Measurements from ENCODE around the gene CFAP92. TPM values are rescaled to one million over a fixed set of nuclear protein-coding genes. Genes with fewer than 3 reads are reported as not detected.

The CFAP92 gene
- polyA plus RNA-seq (ENCODE audit: insufficient read length in 4 of 4), result 1 to 10 TPM in 3 of 4 donors, under 1 TPM in 1; 0.93 to 1.5 (median 1.2) TPM

DNA sequence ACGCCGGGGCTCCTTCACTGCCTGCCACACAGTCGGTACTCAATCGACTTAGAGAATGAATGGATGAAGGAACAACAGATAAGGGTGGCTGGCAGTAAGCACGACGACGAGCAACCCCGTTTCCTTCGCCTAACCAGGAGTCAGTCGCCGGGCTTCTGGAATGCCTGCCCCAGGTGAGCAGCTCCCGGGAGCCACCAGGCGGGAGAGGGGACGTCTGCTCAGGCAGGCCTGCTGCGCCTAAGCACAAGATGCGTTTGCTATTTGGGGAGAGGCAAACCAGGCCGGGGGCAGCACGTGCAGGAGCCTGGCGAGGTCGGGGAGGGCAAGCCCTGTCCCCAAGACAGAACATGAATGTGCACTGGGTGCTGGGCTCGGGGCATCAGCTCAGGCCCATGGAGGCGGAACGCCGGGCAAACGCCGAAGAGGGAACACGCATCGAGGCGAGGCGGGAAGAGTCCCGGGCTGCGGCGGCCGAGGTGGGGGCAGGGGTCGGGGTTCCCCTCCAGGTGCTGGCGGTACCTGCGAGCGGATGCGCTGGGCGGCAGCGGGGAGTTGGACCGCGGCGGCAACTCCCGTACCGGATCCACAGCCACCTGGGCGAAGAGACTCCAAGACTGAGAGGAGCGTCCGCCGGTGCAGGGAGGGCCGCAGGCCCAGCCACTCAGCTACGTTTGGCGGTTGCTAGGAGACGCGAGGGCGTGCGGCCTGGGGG lies at the start of gene CFAP92:
CFAP92 (minus strand) TSS at position 616 of the 712 bp plus-strand sequence. CDS start 772 bp downstream, outside the sequence.
- DNase-seq (ENCODE audit: low read depth in 4 of 4, low spot score in 3 of 4), result peak in 3 of 4 donors; percentile 69 to 74 (median 72)

GRCh38 chr3:129040579-129041300 lies 46.9 kb upstream of the CFAP92 start:
- no peak for DNase-seq (ENCODE audit: low read depth in 4 of 4, low spot score in 3 of 4)

DNA sequence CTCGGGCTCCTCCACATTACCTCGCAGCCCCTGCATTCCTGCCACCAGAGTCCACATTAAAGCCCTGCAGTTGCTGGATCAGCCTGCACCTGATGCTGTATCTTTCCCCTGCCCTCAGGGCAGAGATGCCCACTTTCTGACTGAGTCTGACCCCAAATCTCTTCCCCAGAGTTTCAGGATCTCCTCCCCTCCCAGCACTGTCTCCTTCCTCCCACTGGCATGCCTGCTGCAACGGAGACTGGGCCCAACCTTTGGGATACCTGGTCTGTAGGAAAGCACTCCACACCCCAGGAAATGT lies 46.1 kb upstream of the CFAP92 start:
- no peak for DNase-seq (ENCODE audit: low read depth in 4 of 4, low spot score in 3 of 4)

GRCh38 chr3:129039271-129040038 lies 45.6 kb upstream of the CFAP92 start:
- DNase-seq (ENCODE audit: low read depth in 4 of 4, low spot score in 3 of 4), result no peak

DNA sequence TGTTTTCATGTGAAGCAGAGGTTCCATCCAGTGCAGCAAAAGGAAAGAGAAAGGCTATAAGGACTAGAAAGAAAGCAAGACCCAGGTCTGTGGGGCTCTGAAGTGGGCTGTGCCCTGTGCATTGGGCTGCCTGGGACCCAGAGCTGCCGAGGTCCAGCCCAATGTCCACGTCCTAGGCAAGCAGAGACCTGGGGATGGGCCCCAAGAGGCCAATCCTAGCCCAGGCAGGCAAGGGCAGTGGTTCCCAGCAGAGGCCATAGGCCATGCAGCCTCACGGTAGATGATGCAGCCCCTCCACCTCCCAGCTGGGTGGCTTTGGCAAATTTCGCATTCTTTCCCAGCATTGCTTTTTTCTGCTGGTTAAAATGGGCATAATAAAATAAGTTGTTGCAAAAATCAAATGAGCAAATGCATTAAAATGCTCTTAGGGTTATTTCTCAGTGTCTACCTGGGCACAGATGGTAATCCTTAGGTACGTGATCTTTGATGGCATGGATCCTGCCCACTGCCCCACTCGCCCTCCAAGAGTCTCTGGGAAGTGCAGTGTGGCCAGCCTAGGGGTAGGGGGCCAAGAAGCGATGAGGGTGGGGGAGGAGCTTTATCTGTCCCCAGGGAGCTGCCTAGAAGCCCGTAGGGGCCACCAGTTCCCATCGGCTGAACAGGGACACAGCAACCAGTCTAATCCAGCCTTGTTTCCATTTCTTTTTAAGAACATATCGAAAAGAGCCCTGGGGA lies 44.4 kb upstream of the CFAP92 start:
- no peak for DNase-seq (ENCODE audit: low read depth in 4 of 4, low spot score in 3 of 4)

GRCh38 chr3:129037093-129037419 lies 43.2 kb upstream of the CFAP92 start:
- DNase-seq (ENCODE audit: low read depth in 4 of 4, low spot score in 3 of 4), result no peak

- DNase-seq (ENCODE audit: low read depth in 4 of 4, low spot score in 3 of 4), result no peak
These were observed 42.6 kb upstream of the CFAP92 start for GRCh38 chr3:129036222-129037092.

GRCh38 chr3:129035360-129036221 lies 41.7 kb upstream of the CFAP92 start:
- DNase-seq (ENCODE audit: low read depth in 4 of 4, low spot score in 3 of 4), result no peak

- no peak for DNase-seq (ENCODE audit: low read depth in 4 of 4, low spot score in 3 of 4)
These were observed 40.8 kb upstream of the CFAP92 start for GRCh38 chr3:129034642-129035041.

- DNase-seq (ENCODE audit: low read depth in 4 of 4, low spot score in 3 of 4), result no peak
These were observed 39.9 kb upstream of the CFAP92 start for GRCh38 chr3:129033633-129034321.

- no peak for DNase-seq (ENCODE audit: low read depth in 4 of 4, low spot score in 3 of 4)
These were observed 39.3 kb upstream of the CFAP92 start for GRCh38 chr3:129033151-129033550.

GRCh38 chr3:129032716-129033115 lies 38.8 kb upstream of the CFAP92 start:
- no peak for DNase-seq (ENCODE audit: low read depth in 4 of 4, low spot score in 3 of 4)

GRCh38 chr3:129031476-129032215 lies 37.8 kb upstream of the CFAP92 start:
- no peak for DNase-seq (ENCODE audit: low read depth in 4 of 4, low spot score in 3 of 4)

- DNase-seq (ENCODE audit: low read depth in 4 of 4, low spot score in 3 of 4), result no peak
These were observed 36.7 kb upstream of the CFAP92 start for GRCh38 chr3:129030611-129031010.

DNA sequence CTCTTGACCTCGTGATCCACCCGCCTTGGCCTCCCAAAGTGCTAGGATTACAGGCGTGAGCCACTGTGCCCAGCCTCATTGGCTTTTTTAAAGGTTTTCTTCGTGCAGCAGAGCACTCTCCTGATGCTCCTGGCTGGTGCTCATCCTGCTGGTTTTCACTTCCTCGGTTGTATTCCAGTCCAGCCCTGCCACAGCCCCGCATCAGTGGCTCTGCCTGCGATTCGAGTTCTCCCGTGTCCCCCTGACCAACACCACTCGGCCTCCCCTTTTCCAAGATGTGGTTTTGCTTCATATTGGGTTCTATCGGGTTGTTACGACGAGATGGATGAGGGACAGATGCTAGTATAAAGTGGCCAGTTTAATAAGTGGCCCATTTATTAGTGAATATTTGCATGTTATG lies 35.0 kb upstream of the CFAP92 start:
- no peak for DNase-seq (ENCODE audit: low read depth in 4 of 4, low spot score in 3 of 4)

- no peak for DNase-seq (ENCODE audit: low read depth in 4 of 4, low spot score in 3 of 4)
These were observed 33.6 kb upstream of the CFAP92 start for GRCh38 chr3:129027544-129027880.

DNA sequence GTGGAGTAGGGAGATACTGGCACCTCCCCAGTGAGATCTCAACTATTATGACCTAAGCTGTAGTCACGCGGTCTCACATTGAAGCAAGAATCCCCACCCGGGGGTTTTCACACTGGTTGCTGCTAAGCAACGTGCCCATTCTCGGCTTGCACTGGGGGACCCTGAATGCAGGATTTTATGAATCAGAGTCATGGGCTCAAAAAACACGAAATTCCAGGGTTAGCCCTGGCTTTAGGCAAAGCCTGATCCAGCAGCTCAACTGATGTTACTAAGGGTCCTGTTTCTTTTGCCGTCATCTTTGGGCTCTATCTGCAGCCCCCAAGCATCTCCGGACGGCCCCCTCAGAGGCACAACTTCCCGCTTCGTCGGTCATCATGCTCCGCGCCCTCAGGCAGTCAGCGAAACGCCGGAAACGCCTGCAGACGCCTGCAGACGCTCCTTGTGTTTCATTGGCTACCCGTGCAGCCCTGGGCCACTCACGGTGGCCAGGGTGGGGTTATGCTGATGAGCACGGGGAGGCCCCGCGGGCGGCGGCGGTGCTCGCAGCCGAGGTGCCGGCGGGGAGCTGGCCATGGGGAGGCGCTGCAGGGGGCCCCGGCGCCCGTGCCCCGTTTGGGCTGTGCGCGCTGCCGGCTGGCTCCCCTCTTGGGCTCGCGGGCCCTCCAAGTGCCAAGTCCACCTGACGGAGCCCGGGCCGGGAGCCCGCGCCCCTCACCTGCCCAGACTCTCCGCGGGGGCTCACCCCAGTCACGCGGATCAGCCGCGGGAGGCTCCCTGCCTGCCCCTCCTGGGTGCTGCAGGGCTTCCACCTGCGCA lies 33.1 kb upstream of the CFAP92 start:
- DNase-seq (ENCODE audit: low read depth in 4 of 4, low spot score in 3 of 4), result peak; percentile 75 to 84 (median 79)

Data from right renal pelvis (tissue), 4 donors.